ENCODE results near the gene PPP1R2. TPM values are rescaled to one million over a fixed set of nuclear protein-coding genes. Genes with fewer than 3 reads are reported as not detected.

PPP1R2 gene
- total and polyA plus RNA-seq, 4 experiments from 2014 or later: 136 to 303 (median 220) TPM

- intact Hi-C loops (cut with micrococcal nuclease): no loop called here
- H3K27ac ChIP-seq (ENCODE audit: low read depth, low read length): no peak overlapping the region
- Mint-ChIP-seq H3K27me3 (peaks cover 0 to 3% of the 10 kb centered on the region in 2 donors), H3K27ac (no peak overlapping the region), H3K9me3 (peaks cover 0 to 21% (median 18%) of the 10 kb centered on the region in 8 donors), H3K4me3 (no peak overlapping the region), H3K36me3 (peaks cover 0 to 8% of the 10 kb centered on the region in 2 donors), H3K4me1 (peaks cover 0 to 2% (median 0%) of the 10 kb centered on the region in 4 donors)
- peaks cover 0 to 10% of the 10 kb centered on the region in 2 donors for H3K9me3 ChIP-seq (ENCODE audit: control insufficient read depth in 1 of 2, low read length in 2 of 2)
- H3K4me3 ChIP-seq (ENCODE audit: low read length in 2 of 2): no peak overlapping the region
- CTCF ChIA-PET (ENCODE audit: partially characterized antibody): no interaction called here
- POLR2A ChIA-PET (ENCODE audit: partially characterized antibody): no interaction called here
- H3K27me3 ChIP-seq (ENCODE audit: insufficient read depth, low read length): no peaks in the 10 kb centered on the region
- H3K4me1 ChIP-seq (ENCODE audit: insufficient read depth, low read length): no peaks in the 10 kb centered on the region
- no peaks in the 10 kb centered on the region for H3K36me3 ChIP-seq (ENCODE audit: insufficient read depth, low read length)
- no peak for DNase-seq
These were observed 74.3 kb downstream of the PPP1R2 start for GRCh38 chr3:195468841-195469240.

DNA sequence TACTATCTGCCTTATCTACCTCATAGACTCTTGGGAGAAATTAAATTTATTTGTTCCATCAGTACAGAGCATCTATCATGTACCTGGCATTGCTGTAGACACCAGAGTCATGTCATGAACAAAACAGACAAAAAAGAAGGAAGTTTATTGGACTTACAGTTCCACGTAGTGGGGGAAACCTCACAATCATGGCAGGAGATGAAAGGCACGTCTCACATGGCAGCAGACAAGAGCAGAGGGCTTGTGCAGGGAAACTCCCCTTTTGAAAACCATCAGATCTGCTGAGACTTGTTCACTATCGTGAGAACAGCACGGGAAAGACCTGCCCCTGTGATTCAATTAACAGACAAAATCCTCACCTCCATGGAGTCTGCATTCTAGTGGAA lies 74.7 kb downstream of the PPP1R2 start:
- H3K27ac ChIP-seq (ENCODE audit: low read depth, low read length): no peak overlapping the region
- peaks cover 0 to 8% of the 10 kb centered on the region in 2 donors for H3K36me3 Mint-ChIP-seq

DNA sequence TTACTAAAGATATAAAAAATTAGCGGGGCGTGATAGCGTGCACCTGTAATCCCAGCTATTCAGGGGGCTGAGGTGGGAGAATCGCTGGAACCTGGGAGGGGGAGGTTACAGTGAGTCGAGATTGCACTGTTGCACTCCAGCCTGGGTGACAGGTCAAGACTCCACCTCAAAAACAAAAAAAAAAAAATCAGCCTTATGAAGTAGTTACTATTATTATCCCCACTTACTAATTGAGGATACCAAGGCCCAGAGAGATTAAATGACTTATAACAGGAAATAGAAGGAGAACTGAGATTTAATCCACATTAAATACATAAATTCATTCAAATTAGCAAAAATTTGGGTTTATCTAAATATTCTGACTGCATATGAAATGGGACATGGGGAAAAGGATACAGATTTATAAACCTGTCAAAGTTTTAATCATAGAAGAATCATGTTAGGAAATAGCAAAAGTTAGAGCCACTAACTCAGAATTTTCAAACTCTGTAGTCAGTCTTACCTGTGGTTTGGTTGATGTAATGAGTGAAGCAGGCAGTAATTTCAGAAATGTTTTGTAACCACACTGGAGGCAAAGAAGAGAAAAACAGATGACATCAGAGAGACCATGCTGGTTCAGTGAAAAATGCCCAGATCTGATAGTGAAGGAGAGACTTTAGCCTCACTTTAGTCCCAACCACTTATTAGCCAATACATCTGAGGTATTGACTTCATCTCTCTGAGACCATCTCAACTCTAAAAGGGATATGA lies 75.3 kb downstream of the PPP1R2 start:
- intact Hi-C loops (cut with micrococcal nuclease): no loop called here
- Mint-ChIP-seq H3K36me3 (peaks cover 0 to 8% of the 10 kb centered on the region in 2 donors), H3K27me3 (peaks cover 0 to 3% of the 10 kb centered on the region in 2 donors), H3K4me1 (peaks cover 0 to 2% (median 0%) of the 10 kb centered on the region in 4 donors), H3K9me3 (peaks cover 0 to 21% (median 18%) of the 10 kb centered on the region in 8 donors), H3K4me3 (no peak overlapping the region), H3K27ac (peak overlapping the region in 1 of 7 donors; percentile 9)
- Histone ChIP-seq H3K4me1 (ENCODE audit: insufficient read depth, low read length) (no peaks in the 10 kb centered on the region), H3K4me3 (ENCODE audit: low read length in 2 of 2) (no peak overlapping the region), H3K9me3 (ENCODE audit: control insufficient read depth in 1 of 2, low read length in 2 of 2) (peaks cover 0 to 10% of the 10 kb centered on the region in 2 donors), H3K27me3 (ENCODE audit: insufficient read depth, low read length) (no peaks in the 10 kb centered on the region), H3K36me3 (ENCODE audit: insufficient read depth, low read length) (no peaks in the 10 kb centered on the region), H3K27ac (ENCODE audit: low read depth, low read length) (no peak overlapping the region)
- POLR2A ChIA-PET (ENCODE audit: partially characterized antibody): no interaction called here
- no peak for DNase-seq
- CTCF ChIA-PET (ENCODE audit: partially characterized antibody): no interaction called here

More for the DNA sequence above, 74.7 kb downstream of the PPP1R2 start:
- H3K4me3 ChIP-seq (ENCODE audit: low read length in 2 of 2): no peak overlapping the region
- H3K9me3 ChIP-seq (ENCODE audit: control insufficient read depth in 1 of 2, low read length in 2 of 2): peaks cover 0 to 10% of the 10 kb centered on the region in 2 donors
- H3K27ac Mint-ChIP-seq: no peak overlapping the region
- ChIA-PET POLR2A (ENCODE audit: partially characterized antibody) (no interaction called here), CTCF (ENCODE audit: partially characterized antibody) (no interaction called here)
- DNase-seq: no peak
- H3K27me3 Mint-ChIP-seq: peaks cover 0 to 3% of the 10 kb centered on the region in 2 donors
- intact Hi-C loops (cut with micrococcal nuclease): no loop called here
- no peak overlapping the region for H3K4me3 Mint-ChIP-seq
- H3K4me1 ChIP-seq (ENCODE audit: insufficient read depth, low read length): no peaks in the 10 kb centered on the region
- peaks cover 0 to 2% (median 0%) of the 10 kb centered on the region in 4 donors for H3K4me1 Mint-ChIP-seq
- no peaks in the 10 kb centered on the region for H3K27me3 ChIP-seq (ENCODE audit: insufficient read depth, low read length)
- no peaks in the 10 kb centered on the region for H3K36me3 ChIP-seq (ENCODE audit: insufficient read depth, low read length)
- H3K9me3 Mint-ChIP-seq: peaks cover 0 to 21% (median 18%) of the 10 kb centered on the region in 8 donors

GRCh38 chr3:195466251-195466650 lies 76.9 kb downstream of the PPP1R2 start:
- intact Hi-C loops (cut with micrococcal nuclease): no loop called here
- Mint-ChIP-seq H3K36me3 (peaks cover 0 to 8% of the 10 kb centered on the region in 2 donors), H3K27ac (no peak overlapping the region), H3K9me3 (peaks cover 0 to 21% (median 18%) of the 10 kb centered on the region in 8 donors), H3K4me3 (no peak overlapping the region), H3K27me3 (peaks cover 0 to 1% of the 10 kb centered on the region in 2 donors), H3K4me1 (peaks cover 0 to 3% (median under 1%) of the 10 kb centered on the region in 4 donors)
- POLR2A ChIA-PET (ENCODE audit: partially characterized antibody): no interaction called here
- Histone ChIP-seq H3K27ac (ENCODE audit: low read depth, low read length) (no peak overlapping the region), H3K9me3 (ENCODE audit: control insufficient read depth in 1 of 2, low read length in 2 of 2) (peaks cover 0 to 10% of the 10 kb centered on the region in 2 donors), H3K4me3 (ENCODE audit: low read length in 2 of 2) (no peak overlapping the region), H3K27me3 (ENCODE audit: insufficient read depth, low read length) (no peaks in the 10 kb centered on the region), H3K36me3 (ENCODE audit: insufficient read depth, low read length) (no peaks in the 10 kb centered on the region), H3K4me1 (ENCODE audit: insufficient read depth, low read length) (no peaks in the 10 kb centered on the region)
- no peak for DNase-seq
- CTCF ChIA-PET (ENCODE audit: partially characterized antibody): no interaction called here

Other genes with a start within 250 kb of the PPP1R2 start
- gene ACAP2, start 100.3 kb downstream of the PPP1R2 start, total RNA-seq: 10 to 100 TPM; 72.3 to 73.5 TPM
- gene ACAP2, start 100.3 kb downstream of the PPP1R2 start, polyA plus RNA-seq: 10 to 100 TPM; 40.9 to 53.9 TPM
- not detected for gene APOD, start 40.6 kb upstream of the PPP1R2 start, total RNA-seq
- gene APOD, start 40.6 kb upstream of the PPP1R2 start, polyA plus RNA-seq: not detected
- 10 to 100 TPM in 1 of 2 experiments, 1 to 10 TPM in 1; 9.9 to 12.5 TPM for gene MUC20, start 177.7 kb upstream of the PPP1R2 start, total RNA-seq
- under 1 TPM; 0.54 to 0.70 TPM for gene MUC20, start 177.7 kb upstream of the PPP1R2 start, polyA plus RNA-seq